Measurements from ENCODE around the gene TAP1. TPM values are rescaled to one million over a fixed set of nuclear protein-coding genes. Genes with fewer than 3 reads are reported as not detected.

TAP1 gene
- total and polyA plus RNA-seq, 2 of the 8 experiments (the other 6 are each of a cell fraction or from before 2014, with no cell fraction given) = 16.8 to 22.0 TPM

DNA sequence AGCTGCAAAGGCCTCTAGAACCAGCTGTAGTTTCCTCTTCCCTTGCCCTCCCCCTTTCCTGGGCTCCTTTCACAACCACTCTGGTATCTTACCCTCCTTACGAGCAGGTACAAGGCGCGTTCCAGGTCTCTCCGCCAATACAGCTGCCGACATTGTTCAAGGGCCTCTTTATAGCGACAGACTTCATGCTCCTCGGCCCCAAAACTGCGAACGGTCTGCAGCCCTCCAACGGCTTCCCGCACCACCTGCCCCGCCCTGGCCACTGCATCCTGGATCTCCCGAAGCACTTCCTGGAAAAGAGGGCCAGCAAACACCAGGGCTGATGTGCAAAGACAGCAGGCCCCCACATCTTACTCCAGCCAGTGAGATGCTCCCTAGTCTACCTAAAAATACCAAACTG is 21.0 kb downstream of the TAP1 start:
- H2BK5ac ChIP-seq (ENCODE audit: low read depth, low read length) = no peak overlapping the region
- peaks cover 0 to 1% of the 10 kb centered on the region in 2 experiments for H4K20me1 ChIP-seq (replicated peaks in 1 of 2; ENCODE audit: control insufficient read depth in 1 of 2, insufficient read depth in 2 of 2, low read length in 2 of 2)
- H2AK5ac ChIP-seq (ENCODE audit: low read depth, low read length) = no peak overlapping the region
- H4K5ac ChIP-seq (ENCODE audit: insufficient read length, low read depth, low read length) = no peak overlapping the region
- no peaks in the 10 kb centered on the region; a peak in 1 of 7 replicates for H3K27me3 ChIP-seq (replicated peaks in 1 of 4; ENCODE audit: control insufficient read depth in 3 of 4, extremely low read depth in 1 of 4, insufficient read depth in 3 of 4, low read length in 3 of 4)
- no peak overlapping the region for H3K14ac ChIP-seq (ENCODE audit: insufficient read length)
- no peak overlapping the region for H3K23ac ChIP-seq (ENCODE audit: insufficient read length)
- H3K79me1 ChIP-seq (ENCODE audit: low read depth, low read length) = no peaks in the 10 kb centered on the region
- peaks cover 0 to 2% (median 0%) of the 10 kb centered on the region in 4 experiments; a peak in 4 of 8 replicates for H3K36me3 ChIP-seq (ENCODE audit: control insufficient read depth in 2 of 4, insufficient read depth in 4 of 4, low read length in 3 of 4)
- 87% methylated on average over 13 of the region's 13 CpGs; no CpG with 5 or more reads in 1 of the 2 experiments for WGBS, 2 experiments (ENCODE audit: extremely low coverage in 1 of 2, insufficient coverage in 1 of 2, insufficient read length in 1 of 2, insufficient replicate concordance in 2 of 2, low coverage in 1 of 2, low lambda C conversion rate in 2 of 2, missing lambda C conversion rate in 1 of 2)
- TF ChIP-seq TBP (IDR thresholded peaks at IDR 0.05; ENCODE audit: low read depth, low read length) = no peak
- no peak for TF ChIP-seq HDAC2 (IDR thresholded peaks at IDR 0.05; ENCODE audit: borderline replicate concordance in 1 of 2, low read depth in 2 of 2, low read length in 2 of 2)
- TF ChIP-seq KDM1A (IDR thresholded peaks at IDR 0.05; ENCODE audit: borderline replicate concordance, low read length) = no peak
- no peak for TF ChIP-seq SP2 (IDR thresholded peaks at IDR 0.05; ENCODE audit: low read length)
- TF ChIP-seq GTF2F1 (IDR thresholded peaks at IDR 0.05; ENCODE audit: borderline replicate concordance, low read depth, low read length) = no peak
- no peak for TF ChIP-seq TAF7 (optimal IDR thresholded peaks at IDR 0.05; ENCODE audit: borderline replicate concordance, low read depth, low read length)
- TF ChIP-seq CBX8 (IDR thresholded peaks at IDR 0.05; ENCODE audit: borderline replicate concordance, low read depth, low read length) = no peak
- TF ChIP-seq POLR2AphosphoS5 (IDR thresholded peaks at IDR 0.05; ENCODE audit: low read depth, low read length) = no peak
- no peak for TF ChIP-seq EGR1 (IDR thresholded peaks at IDR 0.05; ENCODE audit: borderline replicate concordance, low read depth, low read length)
- TF ChIP-seq BACH1 (IDR thresholded peaks at IDR 0.05; ENCODE audit: low read length) = no peak
- no peak for TF ChIP-seq CREB1 (IDR thresholded peaks at IDR 0.05)
- TF ChIP-seq SIRT6 (IDR thresholded peaks at IDR 0.05; ENCODE audit: low read length) = no peak
- TF ChIP-seq SP1 (IDR thresholded peaks at IDR 0.05; ENCODE audit: low read depth, low read length) = no peak
- no peak for TF ChIP-seq RBBP5 (IDR thresholded peaks at IDR 0.05; ENCODE audit: borderline replicate concordance, low read depth, low read length)
- POLR2A ChIA-PET (ENCODE audit: partially characterized antibody) = interaction anchor here (1.1 to 3.4 kb wide), 3 partner anchors 13 to 140 kb away, joined by 3 to 8 read pairs (median 3); no protein-coding TSS in a partner anchor
- FAIRE-seq = no peak
- H4K8ac ChIP-seq (ENCODE audit: extremely low read depth, insufficient read depth, low read length) = peak overlapping the region; percentile 53; the same call in 1 of the 2 replicates
- no peak overlapping the region for H4K91ac ChIP-seq (replicated peaks; ENCODE audit: insufficient read length, low read length)
- CTCF ChIA-PET (ENCODE audit: partially characterized antibody) = interaction anchor here (1.0 kb wide), 1 partner anchor 36 kb away, joined by 4 read pairs; no protein-coding TSS in a partner anchor
- no peak overlapping the region for H2AFZ ChIP-seq (ENCODE audit: low read length)
- H2BK20ac ChIP-seq (ENCODE audit: low read length) = no peak overlapping the region
- peaks cover 2% of the 10 kb centered on the region for H3K23me2 ChIP-seq (ENCODE audit: low read depth, low read length)
- no peak overlapping the region for H2BK15ac ChIP-seq (ENCODE audit: low read length)
- no peak overlapping the region for H3K18ac ChIP-seq (ENCODE audit: extremely low read depth, low read length)
- H3K4me3 ChIP-seq (ENCODE audit: extremely low read depth in 1 of 4, insufficient read depth in 2 of 4, low read depth in 3 of 4, low read length in 4 of 4) = no peak overlapping the region
- no peak overlapping the region for H2BK12ac ChIP-seq (ENCODE audit: low read depth, low read length)
- H3K79me2 ChIP-seq (ENCODE audit: control insufficient read depth in 1 of 2, insufficient read depth in 2 of 2, low read length in 2 of 2) = no peaks in the 10 kb centered on the region
- no peak overlapping the region for H2BK120ac ChIP-seq (replicated peaks; ENCODE audit: low read depth, low read length)
- H3K4me1 ChIP-seq (replicated peaks in 1 of 4; ENCODE audit: control insufficient read depth in 3 of 4, insufficient read depth in 4 of 4, low read length in 3 of 4) = peaks cover 0 to 2% (median under 1%) of the 10 kb centered on the region in 4 experiments; a peak in 5 of 7 replicates
- H3K4me2 ChIP-seq (ENCODE audit: insufficient read depth in 1 of 2, low read depth in 2 of 2, low read length in 2 of 2) = no peak overlapping the region
- no peak overlapping the region for H3K4ac ChIP-seq (replicated peaks; ENCODE audit: insufficient read length, low read depth, low read length)
- no peaks in the 10 kb centered on the region for H3K9me3 ChIP-seq (ENCODE audit: insufficient read depth in 2 of 2, low read depth in 1 of 2, low read length in 1 of 2)
- DNase-seq (ENCODE audit: low read depth in 1 of 2, low spot score in 2 of 2) = no peak
- H3K56ac ChIP-seq (replicated peaks; ENCODE audit: insufficient read length, low read depth, low read length) = no peak overlapping the region
- no peak overlapping the region for H3K27ac ChIP-seq (ENCODE audit: low read depth, low read length)
- H3K9ac ChIP-seq (replicated peaks in 1 of 4; ENCODE audit: extremely low read depth in 1 of 4, low read depth in 3 of 4, low read length in 3 of 4) = no peak overlapping the region

Data from H1 (cell line).